Activated CD8-positive, alpha-beta T cell treated with anti-CD3 and anti-CD28 coated beads for 36 hours (primary cell): Measurements from ENCODE around the gene CGB8. TPM values are rescaled to one million over a fixed set of nuclear protein-coding genes. Genes with fewer than 3 reads are reported as not detected.

Experiments
- ATAC-seq: fragments of 200-7000 bp; cut with Tn5 transposase; one replicate; pipeline ENCODE4 v1.10.0; 2021; ENCODE audit warnings: mild to moderate bottlenecking, moderate library complexity
- CTCF ChIA-PET: fragments of 350-600 bp; sonication (Branson Sonifier 250); formaldehyde crosslinking; loops from one replicate; lab custom pipeline; 2021; ENCODE audit warnings: antibody characterized with exemption; lab: Charles Lee
- POLR2A ChIA-PET: fragments of 350-600 bp; sonication (Branson Sonifier 250); formaldehyde crosslinking; loops from one replicate; lab custom pipeline; 2021; ENCODE audit warnings: antibody characterized with exemption; lab: Charles Lee
- DNase-seq: peaks from one replicate; pipeline ENCODE4 v3.0.0-alpha.2; 2020
- H3K27ac Mint-ChIP-seq: one replicate; pipeline ENCODE4 v1.8.0; 2021; ENCODE audit warnings: mild to moderate bottlenecking, mixed read lengths
- H3K27me3 Mint-ChIP-seq: one replicate; pipeline ENCODE4 v1.8.0; 2021; ENCODE audit warnings: mixed read lengths
- H3K36me3 Mint-ChIP-seq: one replicate; pipeline ENCODE4 v1.8.0; 2021; ENCODE audit warnings: low read depth, mixed read lengths
- H3K4me1 Mint-ChIP-seq: one replicate; pipeline ENCODE4 v1.8.0; 2021; ENCODE audit warnings: low read depth, mixed read lengths
- H3K4me3 Mint-ChIP-seq: one replicate; pipeline ENCODE4 v1.8.0; 2021; ENCODE audit warnings: mild to moderate bottlenecking, moderate library complexity, mixed read lengths
- H3K9me3 Mint-ChIP-seq: one replicate; pipeline ENCODE4 v1.8.0; 2021; ENCODE audit warnings: mixed read lengths
- intact Hi-C: fragments of 100-400 bp; cut with micrococcal nuclease; formaldehyde crosslinking; loops from one replicate; pipeline ENCODE4 v1.10.0; 2022
- total RNA-seq, 2 experiments: library from RNA; stranded (reverse); gene quantifications; one replicate each; pipeline ENCODE4 v1.2.3, GENCODE V29; 2021
- TF ChIP-seq, protein P1 (sequence below): fragments of 200-600 bp; IDR thresholded peaks from one replicate; pipeline ENCODE4 v1.8.0; 2022; ENCODE audit warnings: antibody characterized with exemption, mild to moderate bottlenecking

Gene CGB8
- total RNA-seq, 2 experiments from 2014 or later = not detected

DNA sequence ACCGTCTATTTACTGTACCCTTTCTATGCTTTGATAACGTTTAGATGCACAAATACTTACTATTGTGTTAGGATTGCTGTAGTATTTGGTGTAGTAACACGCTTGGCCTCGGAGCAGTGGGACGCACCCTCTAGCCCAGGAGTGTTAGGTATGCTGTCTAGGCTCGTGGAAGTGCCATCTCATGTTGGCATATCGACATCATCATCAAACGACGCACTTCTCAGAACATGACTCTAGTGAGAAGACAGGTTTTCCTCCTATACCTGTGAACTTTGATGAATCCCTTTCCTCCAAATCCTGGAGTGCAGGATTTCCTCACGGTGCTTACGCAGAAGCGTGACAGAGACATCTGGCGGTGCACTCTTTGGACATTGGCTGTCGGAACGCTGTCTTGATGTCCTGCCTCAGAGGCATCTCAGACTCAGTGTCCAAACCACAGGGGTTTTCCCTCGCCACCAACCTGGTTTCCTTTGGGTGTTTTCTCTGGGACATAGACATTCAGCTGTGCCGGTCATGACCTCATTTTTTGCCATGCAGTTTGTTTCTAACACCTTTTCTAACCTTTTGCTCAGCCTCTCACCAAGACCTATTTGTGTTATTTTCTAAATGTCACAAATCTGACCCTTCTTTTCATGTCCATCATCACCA lies 42.6 kb upstream of the CGB8 start:
- CTCF ChIA-PET = no interaction called here

DNA sequence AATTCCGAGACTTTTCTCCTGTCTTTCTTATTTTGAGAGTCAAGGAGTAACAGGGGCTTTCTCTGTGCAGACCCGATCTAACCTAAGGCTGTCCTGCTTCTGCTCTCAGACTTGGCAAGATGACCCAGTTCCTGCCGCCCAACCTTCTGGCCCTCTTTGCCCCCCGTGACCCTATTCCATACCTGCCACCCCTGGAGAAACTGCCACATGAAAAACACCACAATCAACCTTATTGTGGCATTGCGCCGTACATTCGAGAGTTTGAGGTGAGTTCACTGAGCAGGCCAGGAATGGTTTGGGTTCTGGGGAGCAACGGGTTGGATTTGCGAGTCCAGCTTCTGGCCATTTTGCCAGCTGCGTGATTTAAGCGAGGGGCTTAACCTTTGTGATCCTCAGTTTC lies 37.4 kb upstream of the CGB8 start:
- POLR2A ChIA-PET = interaction anchor here (0.7 to 2.4 kb wide), 5 partner anchors 9 to 27 kb away, joined by 3 to 10 read pairs (median 5); partner anchors contain the start of gene LIN7B
- ATAC-seq (no peak), DNase-seq (no peak)
- intact Hi-C loops = no loop called here
- H3K4me3 Mint-ChIP-seq = peak overlapping the region; percentile 99
- CTCF ChIA-PET = interaction anchor here (0.7 to 3.9 kb wide), 6 partner anchors 11 to 215 kb away, joined by 3 to 52 read pairs (median 4); no protein-coding TSS in a partner anchor
- H3K4me1 Mint-ChIP-seq = peaks cover 40% of the 10 kb centered on the region
- H3K9me3 Mint-ChIP-seq = no peaks in the 10 kb centered on the region
- H3K27ac Mint-ChIP-seq = peak overlapping the region; percentile 94
- H3K27me3 Mint-ChIP-seq = no peaks in the 10 kb centered on the region
- TF ChIP-seq, protein P1, sequence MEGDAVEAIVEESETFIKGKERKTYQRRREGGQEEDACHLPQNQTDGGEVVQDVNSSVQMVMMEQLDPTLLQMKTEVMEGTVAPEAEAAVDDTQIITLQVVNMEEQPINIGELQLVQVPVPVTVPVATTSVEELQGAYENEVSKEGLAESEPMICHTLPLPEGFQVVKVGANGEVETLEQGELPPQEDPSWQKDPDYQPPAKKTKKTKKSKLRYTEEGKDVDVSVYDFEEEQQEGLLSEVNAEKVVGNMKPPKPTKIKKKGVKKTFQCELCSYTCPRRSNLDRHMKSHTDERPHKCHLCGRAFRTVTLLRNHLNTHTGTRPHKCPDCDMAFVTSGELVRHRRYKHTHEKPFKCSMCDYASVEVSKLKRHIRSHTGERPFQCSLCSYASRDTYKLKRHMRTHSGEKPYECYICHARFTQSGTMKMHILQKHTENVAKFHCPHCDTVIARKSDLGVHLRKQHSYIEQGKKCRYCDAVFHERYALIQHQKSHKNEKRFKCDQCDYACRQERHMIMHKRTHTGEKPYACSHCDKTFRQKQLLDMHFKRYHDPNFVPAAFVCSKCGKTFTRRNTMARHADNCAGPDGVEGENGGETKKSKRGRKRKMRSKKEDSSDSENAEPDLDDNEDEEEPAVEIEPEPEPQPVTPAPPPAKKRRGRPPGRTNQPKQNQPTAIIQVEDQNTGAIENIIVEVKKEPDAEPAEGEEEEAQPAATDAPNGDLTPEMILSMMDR = no peak
- peaks cover 42% of the 10 kb centered on the region for H3K36me3 Mint-ChIP-seq

More for the DNA sequence above, 42.6 kb upstream of the CGB8 start:
- H3K27ac Mint-ChIP-seq = peak overlapping the region; percentile 68
- ATAC-seq (no peak), DNase-seq (peak; percentile 31)
- TF ChIP-seq, protein P1 = no peak
- no peaks in the 10 kb centered on the region for H3K9me3 Mint-ChIP-seq
- peaks cover 37% of the 10 kb centered on the region for H3K4me1 Mint-ChIP-seq
- no peak overlapping the region for H3K4me3 Mint-ChIP-seq
- intact Hi-C loops = no loop called here
- POLR2A ChIA-PET = interaction anchor here (1.5 kb wide), 1 partner anchor 92 kb away, joined by 5 read pairs; no protein-coding TSS in a partner anchor
- peaks cover 54% of the 10 kb centered on the region for H3K36me3 Mint-ChIP-seq
- H3K27me3 Mint-ChIP-seq = no peaks in the 10 kb centered on the region

DNA sequence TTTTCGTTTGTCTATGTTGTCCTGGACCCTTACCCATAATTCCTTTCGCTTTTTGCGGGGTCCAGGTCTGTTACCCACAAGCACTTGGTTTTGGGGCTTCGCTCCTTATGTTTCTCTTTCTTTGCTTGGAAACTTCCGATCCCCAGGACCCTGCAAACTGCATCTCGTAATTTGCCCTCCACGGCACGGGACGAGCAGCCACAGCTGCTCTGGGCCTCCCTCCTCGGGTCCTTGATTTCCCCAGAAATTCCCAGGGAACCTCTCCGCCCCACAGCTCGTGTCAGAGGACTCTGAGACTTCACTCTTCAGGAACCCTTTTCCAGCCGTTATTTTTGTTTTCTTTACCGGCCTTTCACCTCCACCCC lies 36.9 kb upstream of the CGB8 start:
- POLR2A ChIA-PET = interaction anchor here (1.1 to 2.4 kb wide), 3 partner anchors 9 to 28 kb away, joined by 5 to 10 read pairs (median 5); partner anchors contain the start of gene LIN7B
- TF ChIP-seq, protein P1 = no peak
- CTCF ChIA-PET = interaction anchor here (1.4 to 3.9 kb wide), 4 partner anchors 11 to 113 kb away, joined by 3 to 52 read pairs (median 4); no protein-coding TSS in a partner anchor
- ATAC-seq (no peak), DNase-seq (no peak)
- Mint-ChIP-seq H3K4me1 (peaks cover 37% of the 10 kb centered on the region), H3K27ac (peak overlapping the region; percentile 94), H3K4me3 (peak overlapping the region; percentile 99), H3K27me3 (no peaks in the 10 kb centered on the region), H3K36me3 (peaks cover 39% of the 10 kb centered on the region), H3K9me3 (no peaks in the 10 kb centered on the region)
- intact Hi-C loops = no loop called here

DNA sequence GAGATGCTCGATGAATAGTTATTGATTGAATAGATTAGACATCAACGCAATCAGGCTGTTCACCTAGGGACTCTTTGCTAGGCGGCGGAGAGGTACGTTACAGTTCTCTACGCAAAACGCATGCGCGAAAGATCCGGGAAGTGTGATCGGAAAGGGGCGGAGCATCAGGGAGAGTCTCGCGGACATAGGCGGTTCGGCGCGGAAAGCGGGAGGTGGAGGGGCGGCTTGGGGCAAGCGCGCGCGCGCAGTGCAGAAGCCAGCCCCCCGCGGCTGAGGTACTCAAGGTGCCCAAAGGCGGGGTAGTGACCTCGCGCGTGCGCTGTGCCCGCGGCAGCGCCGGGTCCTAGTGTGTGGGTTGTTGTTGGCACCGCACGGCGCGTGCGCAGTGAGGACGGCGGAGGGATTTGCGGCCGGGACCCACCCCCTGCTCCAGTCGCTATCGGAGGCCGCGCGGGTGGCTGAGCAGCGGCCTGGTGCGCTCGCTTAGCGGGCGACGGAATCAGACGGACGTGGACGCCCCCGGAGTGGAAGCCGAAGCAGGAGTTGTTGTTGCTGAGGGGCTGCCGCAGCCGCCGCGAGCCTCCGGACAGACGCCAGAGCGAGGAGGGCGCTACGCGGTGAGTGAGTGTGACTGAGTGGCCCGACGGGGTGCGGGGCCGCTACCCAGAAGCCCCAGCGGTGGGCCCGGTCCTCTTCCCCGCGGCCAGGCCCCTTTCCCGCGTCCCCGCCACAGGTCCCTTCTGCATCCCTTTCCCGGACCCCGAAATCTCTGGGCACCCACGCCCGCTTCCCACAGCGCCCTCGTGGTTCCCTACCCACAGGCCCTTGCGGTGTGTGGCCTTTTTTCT lies 36.3 kb upstream of the CGB8 start, which contains the start of gene SNRNP70:
Gene SNRNP70, plus strand, starts transcription at position 432 of the 848 bp plus-strand sequence. CDS start 964 bp downstream, outside the sequence.
- H3K9me3 Mint-ChIP-seq = no peaks in the 10 kb centered on the region
- intact Hi-C loops = no loop called here
- H3K4me1 Mint-ChIP-seq = peaks cover 33% of the 10 kb centered on the region
- peaks cover 35% of the 10 kb centered on the region for H3K36me3 Mint-ChIP-seq
- TF ChIP-seq, protein P1 = no peak
- H3K4me3 Mint-ChIP-seq = peak within 1 kb of the TSS; percentile 99
- DNase-seq (peak; percentile 99), ATAC-seq (peak; percentile 98)
- CTCF ChIA-PET = interaction anchor here (1.5 to 3.9 kb wide), 3 partner anchors 10 to 21 kb away, joined by 4 to 52 read pairs (median 4); no protein-coding TSS in a partner anchor
- H3K27ac Mint-ChIP-seq = peak within 1 kb of the TSS; percentile 94
- H3K27me3 Mint-ChIP-seq = no peaks in the 10 kb centered on the region
- POLR2A ChIA-PET = interaction anchor here (1.1 to 2.4 kb wide), 3 partner anchors 10 to 29 kb away, joined by 5 to 10 read pairs (median 5); partner anchors contain the start of gene LIN7B
